Stimulated activated CD8-positive, alpha-beta memory T cell treated with anti-CD3 and anti-CD28 coated beads, Interleukin-7, amount 100 ng/mL, for 1 hour (primary cell): ENCODE measurements around the gene DKK3.

Experiments used
- DNase-seq, 2 donors: peaks; one replicate each; pipeline ENCODE4 v3.0.0-alpha.2; 2020; ENCODE audit warnings: low read depth in 2 of 2

DKK3 gene

DNA sequence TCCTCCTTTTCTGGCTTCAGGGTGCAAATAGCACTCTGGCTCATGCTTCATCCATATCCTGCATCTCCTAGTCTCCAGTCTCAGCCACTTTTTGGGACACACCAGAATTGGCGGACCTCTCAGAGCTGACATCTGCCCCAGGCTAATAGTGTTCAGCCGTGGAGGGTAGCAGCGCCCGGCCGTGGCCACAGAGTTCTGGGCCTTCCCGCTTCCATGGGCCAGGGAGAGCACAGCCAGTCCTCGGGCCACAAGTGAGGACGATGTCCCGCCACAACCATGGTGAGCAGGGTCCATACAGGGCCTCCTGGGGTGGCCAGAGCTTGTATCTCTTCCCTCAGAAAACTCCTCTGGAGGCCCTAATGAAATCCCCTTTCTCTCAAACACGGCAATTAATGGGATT, 26.0 kb downstream of the DKK3 start:
- no peak for DNase-seq

DNA sequence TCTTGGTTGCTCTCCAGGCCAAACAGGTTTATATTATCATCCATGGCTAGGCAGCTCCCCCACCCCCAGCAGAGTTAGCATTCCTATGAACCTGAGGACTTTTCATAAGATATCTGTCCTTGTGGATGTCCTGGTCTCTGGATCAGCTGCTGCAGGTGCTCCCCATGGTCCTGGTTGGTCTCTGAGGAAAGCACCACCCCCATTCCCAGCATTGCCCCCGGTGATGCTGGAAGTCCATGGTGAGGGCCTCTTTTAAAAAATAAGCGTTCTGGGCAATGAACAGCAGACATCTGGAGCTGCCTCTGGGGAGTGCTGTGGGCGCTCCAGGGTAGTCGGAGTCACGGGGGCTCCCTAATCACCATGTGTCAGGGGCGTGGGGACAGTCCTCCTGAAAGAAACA, 26.6 kb downstream of the DKK3 start:
- DNase-seq, result no peak

- no peak for DNase-seq
Observed at GRCh38 chr11:11981364-11981763, 27.1 kb downstream of the DKK3 start.

DNA sequence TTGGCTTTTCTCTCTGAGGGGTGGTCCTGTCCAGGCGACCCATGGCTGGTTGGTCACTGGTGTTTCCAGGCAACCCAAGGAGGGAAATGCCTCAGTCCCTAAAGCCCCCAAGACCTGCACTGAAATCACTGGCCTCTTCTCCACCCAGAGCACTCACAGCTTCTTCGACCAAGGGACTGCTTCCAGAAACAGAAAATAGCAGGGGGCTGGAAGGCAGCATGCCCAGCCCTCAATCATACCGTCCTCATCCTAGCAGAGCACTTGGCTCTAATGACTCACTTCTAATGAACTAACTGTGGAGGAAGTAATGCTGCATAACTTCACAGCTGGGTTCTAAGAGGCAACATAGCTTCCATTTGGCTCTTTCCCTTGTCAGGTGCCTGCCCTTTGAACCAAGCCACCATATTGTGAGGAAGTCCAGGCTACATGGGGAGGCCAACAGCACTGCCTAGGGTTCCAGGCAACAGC, 27.6 kb downstream of the DKK3 start:
- DNase-seq, result no peak

GRCh38 chr11:11980200-11980599, 28.2 kb downstream of the DKK3 start:
- no peak for DNase-seq

DNA sequence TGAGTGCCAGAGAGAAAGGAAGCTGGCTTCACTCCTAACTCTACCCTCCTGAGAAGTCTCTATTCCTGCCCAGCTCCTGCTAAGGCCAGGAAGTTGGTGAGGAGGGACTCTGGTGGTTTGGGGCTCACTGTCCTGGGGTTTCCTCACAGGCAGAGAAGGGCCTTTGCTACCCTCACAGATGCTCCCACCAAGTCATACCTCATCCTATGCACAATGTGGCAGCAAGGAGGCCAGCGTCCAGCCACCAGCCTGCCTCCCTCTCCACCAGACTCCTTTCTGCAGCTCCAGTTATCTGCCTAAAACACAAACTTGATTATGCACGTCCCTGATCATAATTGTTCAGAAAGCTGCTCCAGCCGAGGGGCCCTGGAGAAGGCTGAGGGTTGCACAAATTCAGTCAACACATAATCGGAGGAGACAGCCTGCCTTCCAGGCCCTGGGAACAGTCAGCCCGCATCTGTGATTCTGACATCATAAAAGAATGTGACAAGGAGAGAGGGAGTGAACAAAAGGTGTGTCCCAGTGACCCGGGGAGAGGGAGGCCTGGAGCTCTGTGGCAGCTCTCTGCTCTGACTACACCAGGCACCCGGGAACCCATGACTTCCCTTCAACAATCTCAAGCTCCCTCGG, 28.8 kb downstream of the DKK3 start:
- DNase-seq, result no peak

- no peak for DNase-seq
Observed at GRCh38 chr11:11978792-11979487, 29.5 kb downstream of the DKK3 start.

- DNase-seq, result no peak
Observed at GRCh38 chr11:11978098-11978637, 30.3 kb downstream of the DKK3 start.

GRCh38 chr11:11977206-11977938, 31.1 kb downstream of the DKK3 start:
- DNase-seq, result no peak

DNA sequence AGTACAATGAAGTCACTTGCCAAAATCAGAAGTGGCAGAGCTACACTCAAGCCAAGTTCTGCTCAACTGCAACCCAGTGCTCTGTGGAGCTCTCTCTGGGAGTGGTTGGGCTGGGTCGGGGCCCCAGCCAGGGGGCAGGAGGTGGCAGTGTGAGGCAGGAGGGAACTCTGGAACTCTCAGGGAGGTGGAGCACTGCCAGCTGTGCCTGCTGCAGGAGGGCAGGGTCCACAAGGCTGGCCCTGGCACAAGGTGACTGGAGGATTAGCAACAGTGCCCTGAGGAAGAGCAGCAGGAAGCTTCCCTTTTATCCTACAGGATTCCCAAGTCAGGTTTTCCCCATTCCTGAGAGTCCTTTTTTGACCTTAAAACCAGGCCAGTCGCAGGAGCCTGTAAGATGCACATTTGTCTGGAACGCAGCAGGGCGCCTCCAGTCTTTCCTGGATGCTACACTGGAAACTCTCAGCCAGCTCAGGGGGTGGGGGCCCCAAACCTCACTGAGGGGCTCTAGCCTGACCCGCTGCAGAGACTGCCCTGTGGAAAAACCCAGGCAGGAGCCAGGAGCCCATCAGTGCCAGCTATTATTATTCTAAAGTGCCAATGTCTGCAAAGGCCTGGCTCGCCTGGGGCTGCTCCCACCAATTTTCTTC, 31.8 kb downstream of the DKK3 start:
- no peak for DNase-seq

GRCh38 chr11:11975201-11976092, 33.0 kb downstream of the DKK3 start:
- DNase-seq, result no peak

GRCh38 chr11:11973866-11974265, 34.6 kb downstream of the DKK3 start:
- DNase-seq, result no peak

- DNase-seq, result no peak
Observed at GRCh38 chr11:11973361-11973800, 35.0 kb downstream of the DKK3 start.

DNA sequence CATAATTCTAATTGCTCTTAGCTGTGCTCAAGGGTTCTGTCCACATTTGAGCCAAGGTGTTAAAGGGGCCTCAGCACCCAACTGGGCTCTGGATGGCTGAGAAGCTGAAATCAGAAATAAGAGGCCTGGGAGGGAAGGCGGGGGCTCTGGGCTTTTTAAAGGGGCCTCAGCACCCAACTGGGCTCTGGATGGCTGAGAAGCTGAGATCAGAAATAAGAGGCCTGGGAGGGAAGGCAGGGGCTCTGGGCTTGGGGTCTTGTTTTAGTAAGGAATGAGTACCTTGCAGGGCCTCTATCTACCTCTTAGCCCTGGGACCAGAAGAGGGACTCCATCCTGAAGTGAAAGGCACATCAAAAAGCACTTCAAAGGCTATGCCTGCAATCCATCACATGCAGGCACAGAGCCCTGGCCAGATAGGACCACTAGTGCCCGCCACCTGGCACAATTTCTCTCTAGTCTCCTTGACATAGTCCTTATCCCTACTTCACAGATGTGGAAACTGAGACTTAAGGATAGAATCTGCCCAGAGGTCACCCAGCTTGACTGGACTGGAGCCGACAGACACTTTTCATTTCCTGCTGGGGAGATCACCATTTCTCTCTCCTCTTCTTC, 35.6 kb downstream of the DKK3 start:
- no peak for DNase-seq

DNA sequence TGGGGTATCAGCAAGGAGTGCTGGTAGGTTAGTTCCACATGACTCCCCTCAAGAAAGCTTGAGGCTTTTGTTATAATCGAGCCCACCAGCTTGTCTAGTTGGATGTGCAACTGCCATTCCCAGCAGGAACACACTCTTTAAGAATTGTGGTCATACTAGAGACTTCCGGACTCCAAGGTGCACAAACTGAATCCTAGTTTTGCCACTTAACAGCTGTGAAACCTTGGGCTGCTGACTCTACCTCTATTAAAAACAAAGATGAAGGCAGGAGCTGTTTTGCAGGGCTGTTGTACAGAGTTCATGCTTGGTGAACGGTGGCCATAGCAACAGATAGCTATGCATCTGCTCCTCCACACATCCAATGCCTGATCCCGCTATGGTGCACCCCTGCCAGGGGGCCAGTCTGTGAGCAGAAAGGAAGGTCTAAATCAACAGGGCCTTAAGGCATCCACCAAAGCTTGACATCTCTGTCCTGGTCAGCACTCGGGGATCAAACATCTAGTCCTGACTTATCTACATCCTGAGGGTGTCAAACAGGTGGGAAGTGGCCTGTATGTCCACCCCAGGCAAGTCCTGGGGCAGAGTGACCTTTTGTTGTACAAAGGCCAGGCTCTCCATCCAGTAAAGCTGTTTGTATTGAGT, 36.4 kb downstream of the DKK3 start:
- DNase-seq, result no peak

GRCh38 chr11:11970556-11970955, 37.9 kb downstream of the DKK3 start:
- DNase-seq, result no peak

DNA sequence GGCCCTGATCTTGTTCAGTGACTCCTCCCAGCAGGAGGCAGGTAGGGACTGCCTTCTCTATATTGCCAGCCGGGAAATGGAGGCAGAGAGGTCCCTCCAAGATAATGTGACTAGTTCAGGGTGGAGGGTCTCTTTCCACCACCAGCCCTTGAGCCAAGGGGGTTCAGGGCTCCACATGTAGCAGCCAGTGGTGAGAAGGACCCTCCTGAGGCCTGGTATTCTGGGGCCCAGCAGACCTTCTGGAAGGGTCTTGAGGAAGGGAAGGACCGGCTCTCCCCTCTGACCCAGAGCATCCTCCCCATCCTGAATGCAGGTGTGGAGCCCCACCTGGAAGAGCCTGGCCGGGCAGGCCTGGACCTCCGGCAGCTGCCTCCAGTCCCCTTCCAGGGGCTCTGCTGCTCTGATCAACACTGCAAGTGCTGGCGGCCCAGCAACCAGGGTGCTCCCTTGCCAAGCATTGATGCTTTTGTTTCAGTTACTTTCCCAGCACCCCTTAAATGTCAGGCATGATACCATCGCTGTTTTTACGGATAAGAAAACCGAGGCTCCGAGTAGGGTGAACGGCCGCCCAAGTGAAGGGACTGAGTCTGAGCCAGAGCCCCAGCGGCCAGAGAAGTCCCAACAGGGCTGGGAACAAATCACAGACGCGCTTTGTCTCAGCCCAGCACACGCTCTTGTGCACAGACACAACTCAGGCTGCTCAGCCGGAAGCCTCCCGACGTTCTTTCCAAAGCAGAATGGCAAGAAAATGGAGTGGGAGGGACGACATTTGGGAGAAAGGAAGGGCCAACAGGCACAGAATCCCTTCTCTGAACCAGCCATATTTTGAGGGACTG, 38.8 kb downstream of the DKK3 start:
- no peak for DNase-seq

DNA sequence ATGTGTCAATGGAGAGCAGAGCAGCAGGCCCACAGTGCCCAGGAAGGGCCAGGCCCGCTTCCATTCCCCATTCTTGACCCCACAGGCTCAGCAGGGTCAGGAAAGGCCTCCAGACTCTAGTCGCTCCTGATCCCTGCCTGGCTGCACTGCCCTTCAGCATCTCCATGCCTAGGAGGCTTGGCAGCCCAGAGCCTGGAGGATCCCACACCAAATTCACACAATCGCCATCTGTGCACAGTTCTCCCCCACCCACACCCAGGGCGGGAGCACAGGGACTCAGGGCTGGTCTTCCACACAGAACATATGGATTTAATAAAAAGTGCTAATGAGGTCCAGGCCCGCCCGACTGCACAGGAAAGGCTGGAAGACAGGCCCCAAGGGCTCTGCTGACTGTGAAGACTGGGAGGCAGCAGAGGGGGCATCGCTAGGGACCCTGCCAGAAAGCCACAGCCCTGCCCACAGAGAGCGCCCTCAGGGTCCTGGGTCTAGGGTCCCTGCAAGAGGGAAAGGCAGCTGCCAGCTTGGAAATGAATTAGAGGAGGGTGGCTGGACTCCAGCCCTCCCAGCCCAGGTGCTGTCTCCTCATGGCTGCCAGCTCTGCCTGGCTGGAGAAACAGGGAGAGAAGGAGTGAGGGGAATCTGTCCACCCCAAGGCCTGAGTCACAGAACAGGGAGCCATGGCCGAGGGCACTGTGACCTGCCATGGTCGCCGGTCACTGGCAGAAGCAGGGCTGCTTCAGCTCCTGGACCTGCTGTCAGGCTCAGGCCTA, 39.7 kb downstream of the DKK3 start:
- no peak for DNase-seq
